Heart right ventricle (tissue), 16 donors: Measurements from ENCODE around the gene ECE2. TPM values are rescaled to one million over a fixed set of nuclear protein-coding genes. Genes with fewer than 3 reads are reported as not detected.

Experiments
- ATAC-seq, 8 donors: fragments of 200-7000 bp; cut with Tn5 transposase; one replicate each; pipeline ENCODE4 v1.9.1; 2020; ENCODE audit warnings: mild to moderate bottlenecking in 8 of 8, moderate library complexity in 8 of 8, moderate number of reproducible peaks in 1 of 8
- DNase-seq, 2 donors: peaks; one replicate each; pipeline ENCODE4 v3.0.0-alpha.2; 2020
- H3K27ac ChIP-seq, 10 donors: fragments of 200-600 bp; sonication (generic) in 2 of 10; one replicate each; pipeline versions ENCODE4 v1.5.0 to v1.8.0; 2020 to 2022; ENCODE audit warnings: mild to moderate bottlenecking in 3 of 10
- H3K27me3 ChIP-seq, 7 donors: fragments of 200-600 bp; one replicate each; pipeline ENCODE4 v1.8.0; 2021 to 2022; ENCODE audit warnings: mild to moderate bottlenecking in 2 of 7
- H3K36me3 ChIP-seq, 9 donors: fragments of 200-600 bp; sonication (generic) in 1 of 9; one replicate each; pipeline versions ENCODE4 v1.5.0 to v1.8.0; 2020 to 2022; ENCODE audit warnings: mild to moderate bottlenecking in 2 of 9
- H3K4me1 ChIP-seq, 9 donors: fragments of 200-600 bp; sonication (generic) in 1 of 9; one replicate each; pipeline versions ENCODE4 v1.5.0 to v1.8.0; 2020 to 2022; ENCODE audit warnings: mild to moderate bottlenecking in 4 of 9
- H3K4me3 ChIP-seq, 10 donors: fragments of 200-600 bp; sonication (generic) in 2 of 10; one replicate each; pipeline versions ENCODE4 v1.5.0 to v1.8.0; 2020 to 2022; ENCODE audit warnings: mild to moderate bottlenecking in 7 of 10, moderate library complexity in 2 of 10
- H3K9me3 ChIP-seq, 11 donors: fragments of 200-600 bp in 10 of 11; sonication (generic) in 2 of 11; one replicate each; pipeline versions ENCODE4 v1.5.0 to v1.8.0; 2013 to 2022; ENCODE audit warnings: mild to moderate bottlenecking in 2 of 11, control low read depth in 1 of 11, moderate library complexity in 1 of 11
- CTCF ChIP-seq, 9 donors: fragments of 200-600 bp; sonication (generic) in 2 of 9; IDR thresholded peaks; one replicate each; pipeline versions ENCODE4 v1.5.0 to v1.8.0; 2021 to 2022; ENCODE audit warnings: antibody characterized with exemption in 9 of 9, mild to moderate bottlenecking in 5 of 9, moderate library complexity in 1 of 9
- WGBS, 2 donors: extraction: QIAGEN DNeasy Blood & Tissue Kit; methylation state at CpG; one replicate each; pipeline ENCODE4 v1.1.7; 2013; ENCODE audit warnings: inconsistent platforms in 1 of 2; 5-methylcytosine and 5-hydroxymethylcytosine counted together
- intact Hi-C, 10 donors: fragments of 100-400 bp; cut with DNase I; formaldehyde crosslinking; loops; one replicate each; pipeline versions ENCODE4 v1.11.1 to v1.14.2; 2022
- polyA plus RNA-seq, 2 donors: library from polyadenylated mRNA; stranded (reverse); fragments of 200-250 nt; gene quantifications; one replicate each; pipeline ENCODE4 v1.2.3, GENCODE V29; 2013
- total RNA-seq, 10 donors: library from RNA; stranded (reverse); fragmentation: NEBNext Ultra II Directional in 3 of 10; extraction: Animal tissue kit (Norgen Biotek cat#: 25700) in 3 of 10; gene quantifications; one replicate each; pipeline versions ENCODE4 v1.2.1 to v1.2.4, GENCODE V29; 2021 to 2023
- donor health status: Arrhythmogenic right ventricular cardiomyopathy.
- donor health status: ischemic (EF 13 %, LVEDD 7.1; RV severe dilation, severe dysfunction).
- donor health status: healthy with polysubstance abuse.
- donor health status: DM: no; HTN: yes; CAD: no.
- donor health status: DM: no; HTN: no; CAD: no.
- donor health status: ischemic (EF 25% LVEDD 6.9; RV normal size, moderate dysfunction).
- donor health status: ischemic (EF 25% LVEDD 5.7; RV mildly dilated, moderate dysfunction).
- donor health status: healthy.
- donor health status: DM: yes; HTN: yes; CAD: no.
- donor health status: Ischemic cardiomyopathy.
- donor health status: ischemic (EF 35%, LVEDD 5.7; RV mildly dilated, moderate dysfunction).
- donor health status: nonischemic (EF 11% LVEDD 7.7; RV severe dilation, severe dysfunction).
- donor health status: DM: yes; HTN: yes; CAD: no.
- donor health status: PGD.
- donor health status: ischemic (EF 29% LVEDD 5.4; RV normal size, mild dysfunction).
- donor health status: nonischemic (EF 23%, LVEDD 6.1; RV moderate dilation, normal function).

Gene ECE2
- total and polyA plus RNA-seq, 12 donors, result 0.20 to 0.28 TPM; not detected in 10

- Histone ChIP-seq H3K4me3 (no peak overlapping the region), H3K36me3 (no peaks in the 10 kb centered on the region), H3K27ac (no peak overlapping the region), H3K4me1 (peaks cover 0 to 2% (median 0%) of the 10 kb centered on the region in 9 donors), H3K9me3 (no peaks in the 10 kb centered on the region), H3K27me3 (peaks cover under 1 to 32% (median 26%) of the 10 kb centered on the region in 7 donors)
- ATAC-seq (no peak), DNase-seq (no peak)
- intact Hi-C loops, result no loop called here
- WGBS, 2 donors, result 36 to 47% methylated on average over 14 of the region's 14 CpGs
- no peak for TF ChIP-seq CTCF (IDR thresholded peaks at IDR 0.05)
These were observed 39.8 kb upstream of the ECE2 start for GRCh38 chr3:184236033-184236410.

- H3K9me3 ChIP-seq, result no peaks in the 10 kb centered on the region
- intact Hi-C loops, result no loop called here
- H3K4me1 ChIP-seq, result peaks cover 0 to 6% (median 4%) of the 10 kb centered on the region in 9 donors
- H3K27ac ChIP-seq, result no peak overlapping the region
- H3K27me3 ChIP-seq, result peaks cover 0 to 26% (median 20%) of the 10 kb centered on the region in 7 donors
- no peak for TF ChIP-seq CTCF (IDR thresholded peaks at IDR 0.05)
- WGBS, 2 donors, result 72 to 83% methylated on average over 3 of the region's 3 CpGs
- H3K36me3 ChIP-seq, result no peaks in the 10 kb centered on the region
- no peak overlapping the region for H3K4me3 ChIP-seq
- DNase-seq (no peak), ATAC-seq (no peak)
These were observed 39.2 kb upstream of the ECE2 start for GRCh38 chr3:184236636-184237035.

- TF ChIP-seq CTCF (IDR thresholded peaks at IDR 0.05), result no peak
- Histone ChIP-seq H3K4me3 (no peak overlapping the region), H3K9me3 (no peaks in the 10 kb centered on the region), H3K27ac (no peak overlapping the region), H3K27me3 (peaks cover 0 to 20% (median 16%) of the 10 kb centered on the region in 7 donors), H3K36me3 (peaks cover 0 to 5% (median under 1%) of the 10 kb centered on the region in 9 donors), H3K4me1 (peaks cover 0 to 8% (median 7%) of the 10 kb centered on the region in 9 donors)
- 66 to 71% methylated on average over 7 of the region's 7 CpGs for WGBS, 2 donors
- intact Hi-C loops, result no loop called here
- ATAC-seq, result no peak
- DNase-seq, result no peak
These were observed 38.6 kb upstream of the ECE2 start for GRCh38 chr3:184237211-184237610.

GRCh38 chr3:184237807-184238206, 38.0 kb upstream of the ECE2 start:
- no peak overlapping the region for H3K27ac ChIP-seq
- 30 to 46% methylated on average over 1 of the region's 1 CpG for WGBS, 2 donors
- H3K9me3 ChIP-seq, result no peaks in the 10 kb centered on the region
- DNase-seq, result no peak
- H3K4me1 ChIP-seq, result peaks cover 0 to 8% (median 7%) of the 10 kb centered on the region in 9 donors
- intact Hi-C loops, result no loop called here
- no peak for TF ChIP-seq CTCF (IDR thresholded peaks at IDR 0.05)
- peaks cover 0 to 15% (median 10%) of the 10 kb centered on the region in 7 donors for H3K27me3 ChIP-seq
- ATAC-seq, result no peak
- H3K4me3 ChIP-seq, result no peak overlapping the region
- peaks cover 0 to 10% (median 6%) of the 10 kb centered on the region in 9 donors for H3K36me3 ChIP-seq
